Esophagus (tissue), 2 donors: Measurements from ENCODE around the gene TAF4. TPM values are rescaled to one million over a fixed set of nuclear protein-coding genes. Genes with fewer than 3 reads are reported as not detected.
A peak's percentile ranks its signal among the peaks of the same experiment; 100 is the strongest.
"Not testable (repeated sequence)": the region's sequence is repeated elsewhere in the genome, so short reads cannot be mapped to it uniquely, and the experiment has no call there.

Source experiments
- H3K27ac ChIP-seq, 2 donors: one replicate each; pipeline ENCODE4 v1.5.1; 2013; ENCODE audit warnings: low read depth in 2 of 2, mild to moderate bottlenecking in 2 of 2, inconsistent platforms in 1 of 2, low read length in 1 of 2, moderate library complexity in 1 of 2
- H3K27me3 ChIP-seq, 2 donors: one replicate each; pipeline ENCODE4 v1.6.1; 2013; ENCODE audit warnings: low read length in 2 of 2, control low read depth in 1 of 2, mild to moderate bottlenecking in 1 of 2; ENCODE audit not compliant: insufficient read depth in 2 of 2, control insufficient read depth in 1 of 2
- H3K36me3 ChIP-seq, 2 donors: one replicate each; pipeline ENCODE4 v1.6.1; 2013; ENCODE audit warnings: low read length in 1 of 2; ENCODE audit not compliant: control insufficient read depth in 2 of 2, insufficient read depth in 2 of 2
- H3K4me1 ChIP-seq, 2 donors: one replicate each; pipeline ENCODE4 v1.6.1; 2013; ENCODE audit warnings: low read length in 1 of 2; ENCODE audit not compliant: control insufficient read depth in 2 of 2, insufficient read depth in 2 of 2
- H3K4me3 ChIP-seq, 2 donors: one replicate each; pipeline ENCODE4 v1.5.1; 2013; ENCODE audit warnings: low read length in 2 of 2, mild to moderate bottlenecking in 2 of 2, low read depth in 1 of 2, moderate library complexity in 1 of 2
- H3K9me3 ChIP-seq, 2 donors: one replicate each; pipeline ENCODE4 v1.6.1; 2013; ENCODE audit warnings: mild to moderate bottlenecking in 2 of 2, low read depth in 1 of 2, low read length in 1 of 2, moderate library complexity in 1 of 2; ENCODE audit not compliant: control insufficient read depth in 2 of 2, insufficient read depth in 1 of 2
- WGBS, 2 donors: extraction: QIAGEN DNeasy Blood & Tissue Kit; methylation state at CpG; one replicate each; pipeline ENCODE4 v1.1.7; 2013; 5-methylcytosine and 5-hydroxymethylcytosine counted together
- polyA plus RNA-seq, 2 donors: library from polyadenylated mRNA; stranded (reverse); fragments of 200-250 nt; gene quantifications; one replicate each; pipeline ENCODE4 v1.2.3, GENCODE V29; 2013
- donor health status: healthy with polysubstance abuse.
- donor health status: Bipolar disorder and iron deficiency.

The TAF4 gene
- polyA plus RNA-seq, 2 donors = 4.2 to 5.8 TPM

- Histone ChIP-seq H3K9me3 (peaks cover 0 to 6% of the 10 kb centered on the region in 2 donors), H3K4me3 (no peak overlapping the region), H3K4me1 (no peaks in the 10 kb centered on the region), H3K27me3 (no peaks in the 10 kb centered on the region), H3K36me3 (no peaks in the 10 kb centered on the region), H3K27ac (no peak overlapping the region)
- WGBS, 2 donors = 61 to 67% methylated on average over 15 of the region's 15 CpGs
These were observed 14.7 kb upstream of the TAF4 start for GRCh38 chr20:62080249-62080990.

GRCh38 chr20:62079166-62079565 is 13.5 kb upstream of the TAF4 start:
- no peaks in the 10 kb centered on the region for H3K4me1 ChIP-seq
- WGBS, 2 donors = 100% methylated on average over 1 of the region's 1 CpG
- no peak overlapping the region for H3K4me3 ChIP-seq

DNA sequence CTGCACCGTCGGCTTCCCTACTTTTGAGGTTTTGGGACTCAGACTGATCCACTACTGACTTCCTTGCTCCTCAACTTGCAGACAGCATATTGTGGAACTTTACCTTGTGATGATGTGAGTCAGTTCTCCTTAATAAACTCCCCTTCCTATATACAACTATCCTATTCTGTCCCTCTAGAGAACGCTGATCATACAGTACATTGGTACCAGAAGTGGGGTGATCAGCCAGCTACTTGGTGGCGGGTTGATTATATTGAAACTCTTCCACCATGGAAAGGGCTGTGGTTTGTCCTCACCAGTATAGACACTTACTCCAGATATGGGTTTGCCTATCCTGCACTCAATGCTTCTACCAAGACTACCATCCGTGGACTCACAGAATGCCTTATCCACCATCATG is 7.6 kb upstream of the TAF4 start:
- H3K4me1 ChIP-seq = peaks cover 0 to 2% of the 10 kb centered on the region in 2 donors
- H3K9me3 ChIP-seq = peaks cover 2 to 18% of the 10 kb centered on the region in 2 donors
- no peak overlapping the region for H3K4me3 ChIP-seq
- no peaks in the 10 kb centered on the region for H3K27me3 ChIP-seq
- WGBS, 2 donors = 94% methylated on average over 5 of the region's 5 CpGs
- H3K27ac ChIP-seq = no peak overlapping the region
- no peaks in the 10 kb centered on the region for H3K36me3 ChIP-seq

More at GRCh38 chr20:62079166-62079565, 13.5 kb upstream of the TAF4 start:
- no peak overlapping the region for H3K27ac ChIP-seq
- H3K27me3 ChIP-seq = no peaks in the 10 kb centered on the region
- peaks cover 0 to 9% of the 10 kb centered on the region in 2 donors for H3K9me3 ChIP-seq
- H3K36me3 ChIP-seq = no peaks in the 10 kb centered on the region

- 70 to 73% methylated on average over 6 of the region's 8 CpGs for WGBS, 2 donors
- H3K4me1 ChIP-seq, H3K4me3 ChIP-seq, H3K27ac ChIP-seq, H3K27me3 ChIP-seq, H3K36me3 ChIP-seq: not testable (repeated sequence)
- peaks cover 2 to 18% of the 10 kb centered on the region in 2 donors for H3K9me3 ChIP-seq
These were observed 6.2 kb upstream of the TAF4 start for GRCh38 chr20:62071669-62072430.

DNA sequence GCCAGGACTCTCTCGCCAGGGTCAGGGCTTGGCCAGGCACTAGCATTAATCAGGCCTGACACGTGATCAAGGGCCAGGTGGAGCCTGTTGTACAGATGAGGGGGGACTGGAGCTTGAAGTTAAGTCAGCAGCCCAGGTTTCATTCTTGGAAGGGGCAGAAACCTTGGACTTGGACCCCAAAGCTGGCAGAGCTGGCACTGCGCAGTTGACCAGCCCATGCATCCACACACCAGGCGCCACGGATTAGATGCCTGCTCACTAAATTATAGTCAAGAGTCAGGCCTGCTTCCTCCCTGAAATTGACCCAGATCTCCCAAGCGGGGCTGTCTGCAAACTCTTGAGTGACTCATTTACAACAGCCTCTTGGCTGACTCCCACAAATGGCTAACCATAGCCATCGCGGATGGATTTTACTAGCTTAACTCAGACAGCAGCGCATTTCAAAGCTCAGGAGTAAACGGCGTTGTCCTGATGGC is 4.1 kb upstream of the TAF4 start:
- H3K27ac ChIP-seq = no peak overlapping the region
- H3K27me3 ChIP-seq = no peaks in the 10 kb centered on the region
- no peak overlapping the region for H3K4me3 ChIP-seq
- no peaks in the 10 kb centered on the region for H3K36me3 ChIP-seq
- 66 to 81% methylated on average over 11 of the region's 11 CpGs for WGBS, 2 donors
- peaks cover 0 to 5% of the 10 kb centered on the region in 2 donors for H3K4me1 ChIP-seq
- H3K9me3 ChIP-seq = peaks cover 2 to 12% of the 10 kb centered on the region in 2 donors

GRCh38 chr20:62068997-62069396 is 3.3 kb upstream of the TAF4 start:
- peaks cover 2 to 10% of the 10 kb centered on the region in 2 donors for H3K4me1 ChIP-seq
- no peaks in the 10 kb centered on the region for H3K27me3 ChIP-seq
- H3K27ac ChIP-seq = no peak overlapping the region
- H3K9me3 ChIP-seq = peaks cover 2 to 10% of the 10 kb centered on the region in 2 donors
- 79 to 86% methylated on average over 7 of the region's 7 CpGs for WGBS, 2 donors
- H3K36me3 ChIP-seq = no peaks in the 10 kb centered on the region
- H3K4me3 ChIP-seq = no peak overlapping the region

DNA sequence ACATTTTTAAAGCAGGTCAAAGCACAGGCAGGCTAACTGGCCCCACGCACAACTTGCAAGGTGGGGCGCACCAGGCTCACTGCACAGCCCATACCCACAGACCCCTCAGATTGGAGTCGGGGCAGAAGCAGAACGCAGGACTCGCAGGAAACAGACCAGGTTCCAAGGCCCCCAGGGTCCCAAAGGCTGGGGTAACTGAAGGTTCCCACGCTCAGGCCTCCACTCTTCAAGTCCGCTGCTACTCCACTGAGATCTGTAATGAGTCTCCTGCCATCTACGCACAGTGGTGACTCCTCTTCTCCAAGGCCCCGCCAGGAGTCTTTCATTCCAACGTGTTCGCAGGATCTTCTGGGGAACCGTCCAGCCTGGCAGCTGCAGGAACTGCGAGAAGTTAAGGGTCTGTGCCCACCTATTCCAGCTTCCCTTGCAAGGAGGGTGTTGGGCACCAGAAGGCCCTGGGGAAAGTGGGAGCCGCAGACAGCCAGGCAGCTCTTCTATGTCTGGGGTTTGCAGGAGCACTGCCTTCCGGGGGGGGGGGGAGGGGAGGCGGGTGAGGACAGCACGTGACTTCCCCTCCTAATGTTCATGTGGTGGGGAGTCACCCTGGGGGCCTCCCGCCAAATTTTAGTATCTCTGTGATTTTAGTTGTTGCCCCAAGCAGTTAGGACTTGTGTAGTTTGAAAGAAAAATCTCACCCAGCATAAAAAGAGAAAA is 2.0 kb upstream of the TAF4 start:
- Histone ChIP-seq H3K27me3 (no peaks in the 10 kb centered on the region), H3K4me3 (no peak overlapping the region), H3K9me3 (no peaks in the 10 kb centered on the region), H3K27ac (no peak overlapping the region), H3K36me3 (no peaks in the 10 kb centered on the region), H3K4me1 (peaks cover 13 to 21% of the 10 kb centered on the region in 2 donors)
- 63 to 71% methylated on average over 18 of the region's 18 CpGs for whole genome bisulfite sequencing, 2 donors

GRCh38 chr20:62066983-62067433 is 1.3 kb upstream of the TAF4 start:
- Histone ChIP-seq H3K9me3 (no peaks in the 10 kb centered on the region), H3K27me3 (no peaks in the 10 kb centered on the region), H3K27ac (peak overlapping the region; percentile 45 to 96), H3K4me1 (peaks cover 13 to 25% of the 10 kb centered on the region in 2 donors), H3K36me3 (no peaks in the 10 kb centered on the region), H3K4me3 (peak overlapping the region in 1 of 2 donors; percentile 80)
- 14 to 16% methylated on average over 15 of the region's 15 CpGs for WGBS, 2 donors

DNA sequence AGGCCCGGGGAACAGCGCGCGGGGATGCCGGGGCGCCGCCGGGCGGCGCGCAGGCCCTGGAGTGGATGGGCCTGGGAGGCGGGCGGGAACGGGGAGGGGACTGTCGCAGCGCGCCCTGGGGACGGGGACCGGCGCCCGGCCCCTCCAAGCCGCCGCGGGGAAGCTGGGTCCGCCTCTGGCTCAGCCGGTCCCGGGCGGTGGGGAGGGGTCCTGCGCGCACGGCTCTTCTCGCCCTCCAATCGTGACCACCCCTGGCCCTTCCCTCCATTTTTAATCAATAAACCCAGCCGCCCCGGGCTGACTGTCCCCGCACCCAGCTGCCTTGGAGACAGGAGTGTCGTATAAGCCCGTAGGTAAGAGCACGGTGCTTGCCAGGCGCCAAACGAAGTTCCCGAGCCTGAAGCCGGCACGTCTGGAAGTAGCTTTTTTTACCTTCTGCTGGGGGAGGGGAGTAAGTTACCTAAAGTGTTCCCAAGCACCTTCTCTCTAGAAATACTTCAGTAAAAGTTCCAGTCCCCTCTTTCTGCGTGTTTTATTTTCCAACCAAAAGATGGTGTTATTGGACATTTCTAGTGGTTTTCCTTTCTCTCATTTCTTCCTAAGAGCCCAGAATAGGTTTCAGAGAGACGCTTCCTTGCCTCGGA is 780 bp upstream of the TAF4 start:
- peak overlapping the region; percentile 88 to 96 for H3K27ac ChIP-seq
- H3K4me3 ChIP-seq = peak overlapping the region; percentile 72 to 80
- 0% methylated on average over 22 to 47 of the region's 47 CpGs for WGBS, 2 donors
- H3K27me3 ChIP-seq = no peaks in the 10 kb centered on the region
- H3K9me3 ChIP-seq = no peaks in the 10 kb centered on the region
- no peaks in the 10 kb centered on the region for H3K36me3 ChIP-seq
- peaks cover 13 to 27% of the 10 kb centered on the region in 2 donors for H3K4me1 ChIP-seq
